Peyer's patch (tissue), 4 donors: ENCODE measurements around the gene REST.

Source experiments
- POLR2A ChIP-seq, 2 donors: fragments of 450-650 bp; IDR thresholded peaks; one replicate each; pipeline ENCODE4 v1.5.1; 2017; ENCODE audit warnings: antibody characterized with exemption in 2 of 2, mild to moderate bottlenecking in 2 of 2, moderate library complexity in 2 of 2
- TF ChIP-seq, protein P1 (sequence below), 6 experiments: fragments of 450-650 bp in 4 of 6; fragments of 200-600 bp in 2 of 6; sonication (generic) in 1 of 6; IDR thresholded peaks; one replicate each; pipeline ENCODE4 v1.5.1; 2017 to 2019; ENCODE audit warnings: antibody characterized with exemption in 6 of 6, mild to moderate bottlenecking in 3 of 6, moderate library complexity in 1 of 6

DNA sequence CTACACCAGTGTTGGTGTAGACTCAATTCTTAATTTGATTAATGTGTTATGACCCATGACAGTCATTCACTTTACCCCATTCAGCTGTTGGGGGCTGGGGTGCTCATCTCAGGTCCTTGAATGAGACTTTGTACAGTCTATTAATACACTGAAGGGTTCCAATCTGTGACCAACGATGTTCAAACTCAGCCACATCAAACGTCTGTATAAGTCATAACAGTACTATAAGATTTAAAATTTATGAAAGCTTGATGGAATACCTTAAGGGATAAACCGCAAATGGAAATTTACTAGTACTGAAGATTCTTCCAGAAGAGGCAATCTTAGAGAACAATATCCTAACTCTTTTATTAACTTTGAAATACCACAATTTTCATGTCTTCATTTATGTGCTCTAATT lies 33.7 kb downstream of the REST start:
- TF ChIP-seq, protein P1, sequence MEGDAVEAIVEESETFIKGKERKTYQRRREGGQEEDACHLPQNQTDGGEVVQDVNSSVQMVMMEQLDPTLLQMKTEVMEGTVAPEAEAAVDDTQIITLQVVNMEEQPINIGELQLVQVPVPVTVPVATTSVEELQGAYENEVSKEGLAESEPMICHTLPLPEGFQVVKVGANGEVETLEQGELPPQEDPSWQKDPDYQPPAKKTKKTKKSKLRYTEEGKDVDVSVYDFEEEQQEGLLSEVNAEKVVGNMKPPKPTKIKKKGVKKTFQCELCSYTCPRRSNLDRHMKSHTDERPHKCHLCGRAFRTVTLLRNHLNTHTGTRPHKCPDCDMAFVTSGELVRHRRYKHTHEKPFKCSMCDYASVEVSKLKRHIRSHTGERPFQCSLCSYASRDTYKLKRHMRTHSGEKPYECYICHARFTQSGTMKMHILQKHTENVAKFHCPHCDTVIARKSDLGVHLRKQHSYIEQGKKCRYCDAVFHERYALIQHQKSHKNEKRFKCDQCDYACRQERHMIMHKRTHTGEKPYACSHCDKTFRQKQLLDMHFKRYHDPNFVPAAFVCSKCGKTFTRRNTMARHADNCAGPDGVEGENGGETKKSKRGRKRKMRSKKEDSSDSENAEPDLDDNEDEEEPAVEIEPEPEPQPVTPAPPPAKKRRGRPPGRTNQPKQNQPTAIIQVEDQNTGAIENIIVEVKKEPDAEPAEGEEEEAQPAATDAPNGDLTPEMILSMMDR (IDR thresholded peaks at IDR 0.05): no peak
- TF ChIP-seq POLR2A (IDR thresholded peaks at IDR 0.05): no peak
